SK-N-SH treated with all-trans-retinoic acid at 6 μM for 48 hours (cell line): Measurements from ENCODE around the gene RNF111.

Experiments used
- ATAC-seq: fragments of 200-7000 bp; cut with Tn5 transposase; 3 replicates; pipeline ENCODE4 v1.9.1; 2020; ENCODE audit warnings: mild to moderate bottlenecking, moderate library complexity
- BACH2 ChIP-seq: fragments of 250-450 bp; sonication (Bioruptor Pico); IDR thresholded peaks from 2 replicates; pipeline ENCODE4 v1.9.0; 2021; ENCODE audit warnings: mild to moderate bottlenecking, borderline replicate concordance
- CSDC2 ChIP-seq: fragments of 250-450 bp; sonication (Bioruptor Pico); IDR thresholded peaks from 2 replicates; pipeline ENCODE4 v1.5.0; 2020; ENCODE audit warnings: mild to moderate bottlenecking, moderate library complexity
- ESRRG ChIP-seq: fragments of 250-450 bp; sonication (Bioruptor Pico); IDR thresholded peaks from 2 replicates; pipeline ENCODE4 v1.6.1; 2021; ENCODE audit warnings: mild to moderate bottlenecking
- GLIS3 ChIP-seq: fragments of 250-450 bp; sonication (Bioruptor Pico); IDR thresholded peaks from 2 replicates; pipeline ENCODE4 v1.5.0; 2020; ENCODE audit warnings: mild to moderate bottlenecking, moderate library complexity
- ISL1 ChIP-seq: fragments of 250-450 bp; sonication (Bioruptor Pico); IDR thresholded peaks from 2 replicates; pipeline ENCODE4 v2.1.2; 2022; ENCODE audit warnings: mild to moderate bottlenecking, moderate library complexity
- OSR1 ChIP-seq: fragments of 250-450 bp; sonication (Bioruptor Pico); IDR thresholded peaks from 2 replicates; pipeline ENCODE4 v1.8.0; 2022; ENCODE audit warnings: moderate library complexity, mild to moderate bottlenecking, inconsistent platforms
- PPARA ChIP-seq: fragments of 250-450 bp; sonication (Bioruptor Pico); IDR thresholded peaks from 2 replicates; pipeline ENCODE4 v1.5.0; 2020; ENCODE audit warnings: mild to moderate bottlenecking, borderline replicate concordance
- RARB ChIP-seq: fragments of 250-450 bp; sonication (Bioruptor Pico); IDR thresholded peaks from 2 replicates; pipeline ENCODE4 v1.8.0; 2021; ENCODE audit warnings: mild to moderate bottlenecking, moderate library complexity
- SNAI2 ChIP-seq: fragments of 250-450 bp; sonication (Bioruptor Pico); IDR thresholded peaks from 2 replicates; pipeline ENCODE4 v1.5.0; 2020; ENCODE audit warnings: mild to moderate bottlenecking, moderate library complexity
- TCF4 ChIP-seq: fragments of 250-450 bp; sonication (Bioruptor Pico); IDR thresholded peaks from 2 replicates; pipeline ENCODE4 v1.8.0; 2021; ENCODE audit warnings: mild to moderate bottlenecking, moderate library complexity, borderline replicate concordance
- TOX ChIP-seq: fragments of 250-450 bp; sonication (Bioruptor Pico); IDR thresholded peaks from 2 replicates; pipeline ENCODE4 v1.8.0; 2021; ENCODE audit warnings: mild to moderate bottlenecking, moderate library complexity, borderline replicate concordance
- ZFP3 ChIP-seq: fragments of 250-450 bp; sonication (Bioruptor Pico); IDR thresholded peaks from 2 replicates; pipeline ENCODE4 v1.5.0; 2020; ENCODE audit warnings: mild to moderate bottlenecking, moderate library complexity
- ZFP30 ChIP-seq: fragments of 450-650 bp; formaldehyde crosslinking; IDR thresholded peaks from 2 replicates; pipeline ENCODE4 v1.5.0; 2022; ENCODE audit warnings: mild to moderate bottlenecking, moderate library complexity
- ZNF565 ChIP-seq: fragments of 450-650 bp; formaldehyde crosslinking; conservative IDR thresholded peaks from 2 replicates; pipeline ENCODE4 v1.5.0; 2020; ENCODE audit warnings: low read depth, mild to moderate bottlenecking, moderate library complexity
- ZNF70 ChIP-seq: fragments of 450-650 bp; formaldehyde crosslinking; IDR thresholded peaks from 2 replicates; pipeline ENCODE4 v1.5.0; 2020; ENCODE audit warnings: mild to moderate bottlenecking, moderate library complexity
- ZNF8 ChIP-seq: fragments of 450-650 bp; formaldehyde crosslinking; IDR thresholded peaks from 2 replicates; pipeline ENCODE4 v1.5.0; 2020; ENCODE audit warnings: mild to moderate bottlenecking, moderate library complexity
- TF ChIP-seq, protein P1 (sequence below): fragments of 250-450 bp; sonication (Bioruptor Pico); IDR thresholded peaks from 2 replicates; pipeline ENCODE4 v1.5.1; 2021; ENCODE audit warnings: mild to moderate bottlenecking, moderate library complexity
- TF ChIP-seq, protein P2 (sequence below): fragments of 250-450 bp; sonication (Bioruptor Pico); IDR thresholded peaks from 2 replicates; pipeline ENCODE4 v1.8.0; 2020; ENCODE audit warnings: mild to moderate bottlenecking, moderate library complexity, borderline replicate concordance
- TF ChIP-seq, protein P3 (sequence below): fragments of 250-450 bp; sonication (Bioruptor Pico); IDR thresholded peaks from 2 replicates; pipeline ENCODE4 v1.8.0; 2021; ENCODE audit warnings: low read depth, mild to moderate bottlenecking, moderate library complexity, borderline replicate concordance
- TF ChIP-seq, protein P4 (sequence below): fragments of 250-450 bp; sonication (Bioruptor Pico); IDR thresholded peaks from 2 replicates; pipeline ENCODE4 v1.5.1; 2020; ENCODE audit warnings: low read depth, mild to moderate bottlenecking, moderate library complexity
- TF ChIP-seq, protein P5 (sequence below): fragments of 250-450 bp; sonication (Bioruptor Pico); IDR thresholded peaks from 2 replicates; pipeline ENCODE4 v1.5.0; 2020; ENCODE audit warnings: mild to moderate bottlenecking, moderate library complexity

RNF111 gene

DNA sequence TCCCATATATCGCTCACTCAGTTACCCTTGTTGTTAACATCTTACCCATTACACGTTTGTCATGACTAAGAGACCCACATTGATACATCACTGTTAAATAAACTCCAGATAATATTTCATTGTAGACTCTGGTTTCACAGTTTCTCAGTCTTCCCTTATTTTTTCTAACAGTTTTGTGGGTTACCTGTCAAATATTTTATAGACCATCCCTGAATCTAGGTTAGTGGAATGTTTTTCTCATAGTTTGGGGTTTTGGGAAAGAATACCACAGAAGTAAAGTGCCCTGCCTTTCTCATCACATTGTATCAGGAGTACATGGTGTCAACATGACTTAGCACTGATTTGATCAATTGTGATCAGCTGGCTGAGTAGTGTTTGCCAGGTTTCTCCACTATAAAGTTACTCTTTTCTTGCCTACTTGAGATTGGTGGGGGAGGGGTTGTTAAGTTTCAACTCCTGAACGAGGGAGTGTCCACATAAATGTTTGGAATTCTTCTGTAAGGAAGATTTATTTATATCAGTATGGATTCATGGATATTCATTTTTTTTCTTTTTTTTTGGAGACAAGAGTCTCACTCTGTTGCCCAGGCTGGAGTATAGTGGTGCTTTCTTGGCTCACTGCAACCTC lies 25.9 kb downstream of the RNF111 start:
- TF ChIP-seq ZNF8 (CRISPR knock-in tag) (no peak), RARB (no peak), BACH2 (CRISPR knock-in tag) (no peak)
- no peak; the same call in 2 of the 3 replicates for ATAC-seq

DNA sequence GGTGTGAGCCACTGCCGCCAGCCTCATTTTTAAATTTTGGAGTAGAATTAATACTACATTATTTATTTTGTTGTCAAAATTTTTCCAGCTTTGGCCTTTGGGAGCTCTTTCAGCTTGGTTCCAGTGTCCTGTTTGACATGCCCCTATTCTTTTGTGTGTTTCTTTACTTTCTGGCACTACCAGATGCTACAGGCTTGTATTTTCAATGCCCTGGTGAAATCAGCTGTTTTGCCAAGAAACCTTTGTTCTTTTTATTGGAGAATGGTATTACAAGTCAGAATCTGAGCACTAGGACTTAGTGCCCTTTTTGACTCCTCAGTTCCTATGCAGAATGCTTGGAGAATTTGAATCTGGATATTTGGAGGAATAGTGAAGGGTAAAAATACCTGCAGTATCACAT lies 26.6 kb downstream of the RNF111 start:
- ATAC-seq = no peak
- no peak for TF ChIP-seq ESRRG (CRISPR knock-in tag)
- TF ChIP-seq ZNF565 (CRISPR knock-in tag) = no peak

DNA sequence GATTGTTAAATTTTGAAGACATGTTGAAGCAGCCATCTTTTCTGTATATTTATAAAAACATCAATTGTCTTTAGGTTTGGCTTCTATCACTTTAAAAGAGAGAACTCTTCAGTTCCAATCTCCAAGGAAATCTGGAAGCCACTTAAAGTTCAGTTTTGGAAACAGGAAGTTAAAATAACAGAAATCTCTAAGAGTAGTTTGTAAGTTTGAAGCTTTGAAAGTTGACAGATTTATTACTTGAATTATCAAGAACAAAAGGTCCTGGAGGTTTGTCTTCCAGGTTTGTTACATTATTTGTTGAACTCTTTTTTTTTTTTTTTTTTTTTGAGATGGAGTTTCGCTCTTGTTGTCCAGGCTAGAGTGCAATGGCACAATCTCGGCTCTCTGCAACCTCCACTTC lies 30.0 kb downstream of the RNF111 start:
- TF ChIP-seq CSDC2 (CRISPR knock-in tag) (no peak), ZFP30 (CRISPR knock-in tag) (no peak), ESRRG (CRISPR knock-in tag) (no peak), PPARA (no peak), BACH2 (CRISPR knock-in tag) (no peak), ISL1 (CRISPR knock-in tag) (no peak)
- ATAC-seq = no peak

DNA sequence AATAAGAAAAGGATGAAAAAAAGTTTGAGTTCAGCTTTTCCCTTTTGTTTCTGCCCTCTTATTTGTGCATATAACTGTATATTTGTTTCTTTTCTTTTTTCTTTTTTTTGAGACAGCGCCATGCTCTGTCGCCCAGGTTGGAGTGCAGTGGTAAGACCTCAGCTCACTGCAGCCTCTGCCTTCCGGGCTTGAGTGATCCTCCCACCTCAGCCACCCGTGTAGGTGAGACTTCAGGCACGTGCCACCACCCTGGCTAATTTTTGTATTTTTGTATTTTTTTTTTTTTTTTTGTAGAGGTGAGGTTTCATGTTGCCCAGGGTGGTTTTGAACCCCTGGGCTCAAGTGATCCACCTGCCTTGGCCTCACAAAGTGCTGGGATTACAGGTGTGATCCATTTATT lies 31.4 kb downstream of the RNF111 start:
- ATAC-seq = no peak
- TF ChIP-seq TCF4 (CRISPR knock-in tag) (no peak), RARB (no peak), CSDC2 (CRISPR knock-in tag) (no peak), ZFP3 (CRISPR knock-in tag) (no peak), PPARA (no peak), TOX (no peak), ZNF565 (CRISPR knock-in tag) (no peak), ISL1 (CRISPR knock-in tag) (no peak), ZFP30 (CRISPR knock-in tag) (no peak), OSR1 (CRISPR knock-in tag) (no peak), SNAI2 (no peak), ZNF70 (no peak), BACH2 (CRISPR knock-in tag) (no peak), ESRRG (CRISPR knock-in tag) (no peak), GLIS3 (no peak)
- TF ChIP-seq, protein P1, sequence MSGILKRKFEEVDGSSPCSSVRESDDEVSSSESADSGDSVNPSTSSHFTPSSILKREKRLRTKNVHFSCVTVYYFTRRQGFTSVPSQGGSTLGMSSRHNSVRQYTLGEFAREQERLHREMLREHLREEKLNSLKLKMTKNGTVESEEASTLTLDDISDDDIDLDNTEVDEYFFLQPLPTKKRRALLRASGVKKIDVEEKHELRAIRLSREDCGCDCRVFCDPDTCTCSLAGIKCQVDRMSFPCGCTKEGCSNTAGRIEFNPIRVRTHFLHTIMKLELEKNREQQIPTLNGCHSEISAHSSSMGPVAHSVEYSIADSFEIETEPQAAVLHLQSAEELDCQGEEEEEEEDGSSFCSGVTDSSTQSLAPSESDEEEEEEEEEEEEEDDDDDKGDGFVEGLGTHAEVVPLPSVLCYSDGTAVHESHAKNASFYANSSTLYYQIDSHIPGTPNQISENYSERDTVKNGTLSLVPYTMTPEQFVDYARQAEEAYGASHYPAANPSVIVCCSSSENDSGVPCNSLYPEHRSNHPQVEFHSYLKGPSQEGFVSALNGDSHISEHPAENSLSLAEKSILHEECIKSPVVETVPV (CRISPR knock-in tag) = no peak
- TF ChIP-seq, protein P2, sequence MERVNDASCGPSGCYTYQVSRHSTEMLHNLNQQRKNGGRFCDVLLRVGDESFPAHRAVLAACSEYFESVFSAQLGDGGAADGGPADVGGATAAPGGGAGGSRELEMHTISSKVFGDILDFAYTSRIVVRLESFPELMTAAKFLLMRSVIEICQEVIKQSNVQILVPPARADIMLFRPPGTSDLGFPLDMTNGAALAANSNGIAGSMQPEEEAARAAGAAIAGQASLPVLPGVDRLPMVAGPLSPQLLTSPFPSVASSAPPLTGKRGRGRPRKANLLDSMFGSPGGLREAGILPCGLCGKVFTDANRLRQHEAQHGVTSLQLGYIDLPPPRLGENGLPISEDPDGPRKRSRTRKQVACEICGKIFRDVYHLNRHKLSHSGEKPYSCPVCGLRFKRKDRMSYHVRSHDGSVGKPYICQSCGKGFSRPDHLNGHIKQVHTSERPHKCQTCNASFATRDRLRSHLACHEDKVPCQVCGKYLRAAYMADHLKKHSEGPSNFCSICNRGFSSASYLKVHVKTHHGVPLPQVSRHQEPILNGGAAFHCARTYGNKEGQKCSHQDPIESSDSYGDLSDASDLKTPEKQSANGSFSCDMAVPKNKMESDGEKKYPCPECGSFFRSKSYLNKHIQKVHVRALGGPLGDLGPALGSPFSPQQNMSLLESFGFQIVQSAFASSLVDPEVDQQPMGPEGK (CRISPR knock-in tag) = no peak
- TF ChIP-seq, protein P3, sequence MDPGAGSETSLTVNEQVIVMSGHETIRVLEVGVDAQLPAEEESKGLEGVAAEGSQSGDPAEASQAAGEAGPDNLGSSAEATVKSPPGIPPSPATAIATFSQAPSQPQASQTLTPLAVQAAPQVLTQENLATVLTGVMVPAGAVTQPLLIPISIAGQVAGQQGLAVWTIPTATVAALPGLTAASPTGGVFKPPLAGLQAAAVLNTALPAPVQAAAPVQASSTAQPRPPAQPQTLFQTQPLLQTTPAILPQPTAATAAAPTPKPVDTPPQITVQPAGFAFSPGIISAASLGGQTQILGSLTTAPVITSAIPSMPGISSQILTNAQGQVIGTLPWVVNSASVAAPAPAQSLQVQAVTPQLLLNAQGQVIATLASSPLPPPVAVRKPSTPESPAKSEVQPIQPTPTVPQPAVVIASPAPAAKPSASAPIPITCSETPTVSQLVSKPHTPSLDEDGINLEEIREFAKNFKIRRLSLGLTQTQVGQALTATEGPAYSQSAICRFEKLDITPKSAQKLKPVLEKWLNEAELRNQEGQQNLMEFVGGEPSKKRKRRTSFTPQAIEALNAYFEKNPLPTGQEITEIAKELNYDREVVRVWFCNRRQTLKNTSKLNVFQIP (CRISPR knock-in tag) = no peak
- TF ChIP-seq, protein P4, sequence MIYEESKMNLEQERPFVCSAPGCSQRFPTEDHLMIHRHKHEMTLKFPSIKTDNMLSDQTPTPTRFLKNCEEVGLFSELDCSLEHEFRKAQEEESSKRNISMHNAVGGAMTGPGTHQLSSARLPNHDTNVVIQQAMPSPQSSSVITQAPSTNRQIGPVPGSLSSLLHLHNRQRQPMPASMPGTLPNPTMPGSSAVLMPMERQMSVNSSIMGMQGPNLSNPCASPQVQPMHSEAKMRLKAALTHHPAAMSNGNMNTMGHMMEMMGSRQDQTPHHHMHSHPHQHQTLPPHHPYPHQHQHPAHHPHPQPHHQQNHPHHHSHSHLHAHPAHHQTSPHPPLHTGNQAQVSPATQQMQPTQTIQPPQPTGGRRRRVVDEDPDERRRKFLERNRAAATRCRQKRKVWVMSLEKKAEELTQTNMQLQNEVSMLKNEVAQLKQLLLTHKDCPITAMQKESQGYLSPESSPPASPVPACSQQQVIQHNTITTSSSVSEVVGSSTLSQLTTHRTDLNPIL (CRISPR knock-in tag) = no peak
- TF ChIP-seq, protein P5, sequence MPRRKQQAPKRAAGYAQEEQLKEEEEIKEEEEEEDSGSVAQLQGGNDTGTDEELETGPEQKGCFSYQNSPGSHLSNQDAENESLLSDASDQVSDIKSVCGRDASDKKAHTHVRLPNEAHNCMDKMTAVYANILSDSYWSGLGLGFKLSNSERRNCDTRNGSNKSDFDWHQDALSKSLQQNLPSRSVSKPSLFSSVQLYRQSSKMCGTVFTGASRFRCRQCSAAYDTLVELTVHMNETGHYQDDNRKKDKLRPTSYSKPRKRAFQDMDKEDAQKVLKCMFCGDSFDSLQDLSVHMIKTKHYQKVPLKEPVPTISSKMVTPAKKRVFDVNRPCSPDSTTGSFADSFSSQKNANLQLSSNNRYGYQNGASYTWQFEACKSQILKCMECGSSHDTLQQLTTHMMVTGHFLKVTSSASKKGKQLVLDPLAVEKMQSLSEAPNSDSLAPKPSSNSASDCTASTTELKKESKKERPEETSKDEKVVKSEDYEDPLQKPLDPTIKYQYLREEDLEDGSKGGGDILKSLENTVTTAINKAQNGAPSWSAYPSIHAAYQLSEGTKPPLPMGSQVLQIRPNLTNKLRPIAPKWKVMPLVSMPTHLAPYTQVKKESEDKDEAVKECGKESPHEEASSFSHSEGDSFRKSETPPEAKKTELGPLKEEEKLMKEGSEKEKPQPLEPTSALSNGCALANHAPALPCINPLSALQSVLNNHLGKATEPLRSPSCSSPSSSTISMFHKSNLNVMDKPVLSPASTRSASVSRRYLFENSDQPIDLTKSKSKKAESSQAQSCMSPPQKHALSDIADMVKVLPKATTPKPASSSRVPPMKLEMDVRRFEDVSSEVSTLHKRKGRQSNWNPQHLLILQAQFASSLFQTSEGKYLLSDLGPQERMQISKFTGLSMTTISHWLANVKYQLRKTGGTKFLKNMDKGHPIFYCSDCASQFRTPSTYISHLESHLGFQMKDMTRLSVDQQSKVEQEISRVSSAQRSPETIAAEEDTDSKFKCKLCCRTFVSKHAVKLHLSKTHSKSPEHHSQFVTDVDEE (CRISPR knock-in tag) = no peak
